ENCODE measurements around the gene MYO5C. TPM values are rescaled to one million over a fixed set of nuclear protein-coding genes. Genes with fewer than 3 reads are reported as not detected.

MYO5C gene
- total RNA-seq, 1 donor from 2014 or later: 19.7 TPM

DNA sequence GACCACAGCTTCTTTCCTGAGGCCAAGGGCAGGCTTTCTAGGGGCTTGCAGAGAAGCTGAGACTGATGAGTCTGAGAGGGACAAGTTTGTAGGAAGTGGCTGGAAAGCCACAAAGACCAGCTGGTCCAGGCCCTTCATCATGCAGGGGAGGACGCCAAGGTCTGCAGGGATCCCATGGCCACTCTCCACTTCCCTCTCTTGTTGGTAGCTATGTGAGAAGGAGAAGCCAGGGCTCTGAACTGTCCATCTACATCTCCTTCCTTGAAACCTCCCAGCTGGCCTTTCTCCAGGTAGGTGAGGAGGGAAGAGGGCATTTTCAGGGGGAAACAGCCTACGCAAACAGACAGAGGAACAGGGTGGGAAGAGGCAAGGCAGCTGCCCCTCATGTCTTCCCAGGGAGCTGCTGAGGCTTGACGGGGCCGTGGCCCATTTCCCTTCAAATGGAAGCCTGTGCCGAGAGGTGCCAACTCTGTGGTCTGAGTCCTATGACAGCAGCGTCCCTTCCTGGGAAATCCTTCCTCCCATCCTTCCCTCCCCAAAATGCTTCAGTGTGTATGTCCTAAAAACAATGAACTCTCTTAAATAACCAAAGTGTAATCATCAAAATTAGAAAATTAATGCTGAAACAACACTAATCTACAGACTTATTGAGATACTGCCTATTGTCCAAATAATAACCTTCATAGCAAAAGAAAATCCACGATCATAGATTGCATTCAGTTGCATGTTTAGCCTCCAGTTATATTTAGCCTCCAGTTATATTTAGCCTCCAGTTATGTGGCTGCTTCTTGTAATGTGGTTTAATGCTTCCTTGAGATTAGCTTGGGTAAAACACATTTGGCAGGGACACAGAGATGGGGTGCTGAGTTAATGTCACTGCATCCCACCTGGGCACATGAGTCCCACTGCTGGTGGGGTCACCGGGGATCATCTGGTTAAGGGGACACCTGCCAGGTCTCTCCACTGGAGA is 140.4 kb downstream of the MYO5C start:
- H3K4me3 ChIP-seq (ENCODE audit: low read depth, low read length): no peak overlapping the region
- no peak for DNase-seq (ENCODE audit: low read depth)
- TF ChIP-seq, protein P1, sequence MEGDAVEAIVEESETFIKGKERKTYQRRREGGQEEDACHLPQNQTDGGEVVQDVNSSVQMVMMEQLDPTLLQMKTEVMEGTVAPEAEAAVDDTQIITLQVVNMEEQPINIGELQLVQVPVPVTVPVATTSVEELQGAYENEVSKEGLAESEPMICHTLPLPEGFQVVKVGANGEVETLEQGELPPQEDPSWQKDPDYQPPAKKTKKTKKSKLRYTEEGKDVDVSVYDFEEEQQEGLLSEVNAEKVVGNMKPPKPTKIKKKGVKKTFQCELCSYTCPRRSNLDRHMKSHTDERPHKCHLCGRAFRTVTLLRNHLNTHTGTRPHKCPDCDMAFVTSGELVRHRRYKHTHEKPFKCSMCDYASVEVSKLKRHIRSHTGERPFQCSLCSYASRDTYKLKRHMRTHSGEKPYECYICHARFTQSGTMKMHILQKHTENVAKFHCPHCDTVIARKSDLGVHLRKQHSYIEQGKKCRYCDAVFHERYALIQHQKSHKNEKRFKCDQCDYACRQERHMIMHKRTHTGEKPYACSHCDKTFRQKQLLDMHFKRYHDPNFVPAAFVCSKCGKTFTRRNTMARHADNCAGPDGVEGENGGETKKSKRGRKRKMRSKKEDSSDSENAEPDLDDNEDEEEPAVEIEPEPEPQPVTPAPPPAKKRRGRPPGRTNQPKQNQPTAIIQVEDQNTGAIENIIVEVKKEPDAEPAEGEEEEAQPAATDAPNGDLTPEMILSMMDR (IDR thresholded peaks at IDR 0.05; ENCODE audit: insufficient read depth, low read length, severe bottlenecking): no peak
- H3K27me3 ChIP-seq (ENCODE audit: control insufficient read depth, insufficient read depth, low read length): no peaks in the 10 kb centered on the region
- FAIRE-seq: no peak
- peaks cover 3% of the 10 kb centered on the region for H3K36me3 ChIP-seq (ENCODE audit: control insufficient read depth, insufficient read depth, low read length)

DNA sequence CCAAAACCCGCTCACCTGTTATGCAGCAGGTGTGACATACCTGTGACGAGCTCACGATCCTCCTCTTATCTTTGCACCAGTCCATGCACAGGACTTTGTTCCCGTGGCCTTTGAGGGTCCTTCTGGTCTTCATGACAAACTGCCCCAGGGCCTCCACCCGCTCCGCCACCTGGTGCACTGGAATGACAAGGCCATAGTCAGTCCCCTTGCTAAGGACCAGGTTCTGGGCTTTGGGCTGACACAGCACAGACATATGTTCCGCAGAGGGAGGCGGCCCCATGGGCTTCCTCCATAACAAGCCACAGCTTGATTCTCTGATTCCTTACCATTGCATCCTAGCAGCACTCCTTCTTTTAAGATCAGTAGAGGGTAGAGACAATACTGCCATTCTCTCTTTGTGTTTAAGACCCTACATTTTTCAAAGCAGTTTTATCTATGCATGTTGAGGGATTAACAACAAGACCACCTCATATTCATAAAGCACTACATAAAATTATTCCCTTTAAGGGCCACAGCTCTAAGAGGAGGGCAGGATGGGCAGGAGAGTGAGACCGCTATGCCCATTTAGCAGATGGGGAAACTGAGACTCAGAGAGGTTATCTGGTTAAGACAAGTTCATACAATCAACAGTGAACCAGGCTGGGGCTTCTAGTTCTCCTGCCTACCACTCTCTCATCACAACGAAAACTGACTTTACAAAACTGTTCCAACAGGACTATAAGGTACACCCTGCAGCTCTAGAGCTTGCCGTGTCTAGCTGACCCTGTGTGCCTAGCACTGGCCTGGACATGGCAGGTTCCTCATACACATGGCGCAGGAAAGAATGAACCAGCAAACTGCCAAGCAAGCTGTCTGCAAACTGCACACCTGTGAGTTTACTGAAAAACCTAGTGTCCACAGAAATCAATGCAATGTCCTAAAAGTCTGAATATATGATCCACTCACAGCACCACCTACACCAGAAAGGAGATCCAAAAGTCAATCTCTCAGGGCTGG is 141.4 kb downstream of the MYO5C start:
- TF ChIP-seq, protein P1 (IDR thresholded peaks at IDR 0.05; ENCODE audit: insufficient read depth, low read length, severe bottlenecking): no peak
- Histone ChIP-seq H3K27me3 (ENCODE audit: control insufficient read depth, insufficient read depth, low read length) (no peaks in the 10 kb centered on the region), H3K36me3 (ENCODE audit: control insufficient read depth, insufficient read depth, low read length) (peaks cover 4% of the 10 kb centered on the region), H3K4me3 (ENCODE audit: low read depth, low read length) (no peak overlapping the region)
- peak; percentile 70 for FAIRE-seq
- DNase-seq (ENCODE audit: low read depth): no peak

DNA sequence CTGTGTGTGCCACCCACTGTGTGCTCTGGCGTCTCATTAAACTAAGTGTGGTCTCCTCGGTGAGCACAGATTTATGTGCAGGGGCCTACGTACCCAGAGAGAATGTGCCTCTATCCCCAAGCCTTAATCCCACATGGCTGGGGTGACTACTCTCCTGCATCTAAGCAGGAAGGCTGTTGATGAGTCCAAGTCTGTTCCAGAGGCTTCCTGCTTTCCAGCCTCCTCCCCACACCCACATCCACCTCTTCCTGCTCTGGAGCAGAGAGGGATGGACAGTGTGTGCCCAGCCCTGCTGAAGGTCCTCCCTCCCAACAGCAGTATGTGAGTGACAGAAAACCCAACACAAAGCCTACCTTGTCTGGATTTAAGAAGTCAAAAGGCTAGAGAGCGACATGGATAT is 144.3 kb downstream of the MYO5C start:
- TF ChIP-seq, protein P1 (IDR thresholded peaks at IDR 0.05; ENCODE audit: insufficient read depth, low read length, severe bottlenecking): no peak
- H3K36me3 ChIP-seq (ENCODE audit: control insufficient read depth, insufficient read depth, low read length): peaks cover 5% of the 10 kb centered on the region
- FAIRE-seq (peak; percentile 47), DNase-seq (ENCODE audit: low read depth) (no peak)
- H3K4me3 ChIP-seq (ENCODE audit: low read depth, low read length): no peak overlapping the region
- no peaks in the 10 kb centered on the region for H3K27me3 ChIP-seq (ENCODE audit: control insufficient read depth, insufficient read depth, low read length)

DNA sequence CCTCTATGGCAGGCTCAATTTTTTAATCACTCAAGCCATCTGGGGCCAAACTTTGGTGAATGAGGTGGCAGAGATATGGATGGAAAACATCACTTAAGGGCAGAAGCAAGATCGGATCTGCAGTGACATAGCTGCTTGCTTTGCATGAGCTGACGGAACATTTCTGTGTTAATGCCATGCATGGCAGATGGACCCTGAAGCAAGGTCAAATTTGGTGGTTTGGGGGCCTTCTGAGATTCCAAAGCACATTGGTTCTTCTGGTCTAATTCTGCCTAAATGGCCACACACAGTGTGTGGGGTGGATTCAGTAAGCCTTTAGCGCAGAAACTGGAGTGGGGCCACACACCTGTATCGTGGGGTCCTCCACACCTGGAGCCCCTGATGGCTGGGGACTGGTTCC is 144.7 kb downstream of the MYO5C start:
- Histone ChIP-seq H3K36me3 (ENCODE audit: control insufficient read depth, insufficient read depth, low read length) (peaks cover 5% of the 10 kb centered on the region), H3K4me3 (ENCODE audit: low read depth, low read length) (no peak overlapping the region)
- DNase-seq (ENCODE audit: low read depth): no peak

More for the DNA sequence above, 144.7 kb downstream of the MYO5C start:
- H3K27me3 ChIP-seq (ENCODE audit: control insufficient read depth, insufficient read depth, low read length): no peaks in the 10 kb centered on the region
- no peak for FAIRE-seq
- TF ChIP-seq, protein P1 (IDR thresholded peaks at IDR 0.05; ENCODE audit: insufficient read depth, low read length, severe bottlenecking): no peak
